Astrocyte (in vitro differentiated cells and primary cell): ENCODE results near the gene RANBP1.

Experiments used
- CTCF ChIP-seq: IDR thresholded peaks from 2 replicates; pipeline ENCODE4 v1.5.1; 2011; ENCODE audit warnings: low read depth, mild to moderate bottlenecking, inconsistent platforms, low read length, moderate library complexity; ENCODE audit not compliant: insufficient read depth
- EZH2 ChIP-seq: IDR thresholded peaks from 2 replicates; pipeline ENCODE4 v1.6.1; 2012; ENCODE audit warnings: mild to moderate bottlenecking, low read length, inconsistent platforms; ENCODE audit not compliant: insufficient read depth

DNA sequence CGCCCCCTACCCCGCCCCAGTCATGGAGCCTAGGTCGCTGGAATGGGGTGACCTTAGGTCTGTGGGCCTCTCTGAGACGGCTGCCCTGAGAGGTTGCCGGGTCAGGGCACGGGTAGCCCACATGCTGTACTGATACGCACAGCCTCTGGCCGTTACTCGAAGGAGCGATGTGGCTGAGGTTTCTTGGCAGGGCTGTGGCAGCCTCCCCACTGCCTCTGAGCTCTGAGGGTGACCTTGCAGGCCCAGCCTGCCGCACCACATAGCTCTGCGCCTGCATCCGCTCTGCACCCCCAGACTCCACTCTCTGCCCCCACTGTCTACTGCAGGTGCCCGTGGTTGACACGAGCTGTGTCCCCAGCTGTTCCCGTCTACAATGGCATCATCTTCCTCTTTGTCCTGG lies 23.0 kb downstream of the RANBP1 start:
- no peak for TF ChIP-seq CTCF
- no peak for TF ChIP-seq EZH2
